ENCODE data around the gene PKIB.

- TF ChIP-seq CTCF (IDR thresholded peaks at IDR 0.05; ENCODE audit: low read depth, low read length), result no peak
- TF ChIP-seq POLR2A (IDR thresholded peaks at IDR 0.05; ENCODE audit: extremely low read depth, insufficient read length), result no peak
Observed at GRCh38 chr6:122641819-122642218, 31.6 kb downstream of the PKIB start.

All from NB4 (cell line).